Measurements from ENCODE around the gene ASAP2.
A peak's percentile ranks its signal among the peaks of the same experiment; 100 is the strongest.

ASAP2 gene

DNA sequence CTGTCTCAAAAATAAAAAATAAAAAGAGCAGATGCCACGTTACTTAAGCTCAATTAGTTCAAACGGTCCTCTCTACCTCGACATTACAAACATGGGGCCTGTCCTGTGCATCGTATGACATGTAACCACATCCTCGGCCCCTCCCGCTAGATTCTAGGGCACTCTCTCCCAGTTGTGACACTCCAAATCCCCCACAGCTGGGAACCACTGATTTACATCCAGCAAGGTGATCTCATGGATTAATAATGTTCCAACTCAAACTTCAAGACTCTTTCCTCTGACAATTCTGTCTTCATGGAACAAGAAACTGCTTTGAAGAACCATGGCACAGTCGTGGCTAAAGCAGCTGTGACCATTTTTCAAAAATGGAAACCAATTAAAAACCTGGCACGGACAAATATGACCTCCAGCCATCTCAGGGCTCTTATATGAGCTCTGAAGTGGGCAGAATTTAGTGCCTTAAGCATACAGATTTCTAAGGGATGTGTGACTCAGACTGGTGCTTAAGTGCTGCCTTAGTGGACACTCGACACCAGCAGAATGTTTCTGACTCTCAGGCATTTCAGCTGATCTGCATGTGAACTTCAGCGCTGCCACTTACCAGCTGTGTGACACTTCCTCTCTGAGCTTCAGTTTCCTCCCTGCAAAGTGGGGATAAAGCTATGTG is 31.7 kb upstream of the ASAP2 start:
- no peak overlapping the region for H3K4me3 ChIP-seq (ENCODE audit: low read length)
- TF ChIP-seq, protein P1, sequence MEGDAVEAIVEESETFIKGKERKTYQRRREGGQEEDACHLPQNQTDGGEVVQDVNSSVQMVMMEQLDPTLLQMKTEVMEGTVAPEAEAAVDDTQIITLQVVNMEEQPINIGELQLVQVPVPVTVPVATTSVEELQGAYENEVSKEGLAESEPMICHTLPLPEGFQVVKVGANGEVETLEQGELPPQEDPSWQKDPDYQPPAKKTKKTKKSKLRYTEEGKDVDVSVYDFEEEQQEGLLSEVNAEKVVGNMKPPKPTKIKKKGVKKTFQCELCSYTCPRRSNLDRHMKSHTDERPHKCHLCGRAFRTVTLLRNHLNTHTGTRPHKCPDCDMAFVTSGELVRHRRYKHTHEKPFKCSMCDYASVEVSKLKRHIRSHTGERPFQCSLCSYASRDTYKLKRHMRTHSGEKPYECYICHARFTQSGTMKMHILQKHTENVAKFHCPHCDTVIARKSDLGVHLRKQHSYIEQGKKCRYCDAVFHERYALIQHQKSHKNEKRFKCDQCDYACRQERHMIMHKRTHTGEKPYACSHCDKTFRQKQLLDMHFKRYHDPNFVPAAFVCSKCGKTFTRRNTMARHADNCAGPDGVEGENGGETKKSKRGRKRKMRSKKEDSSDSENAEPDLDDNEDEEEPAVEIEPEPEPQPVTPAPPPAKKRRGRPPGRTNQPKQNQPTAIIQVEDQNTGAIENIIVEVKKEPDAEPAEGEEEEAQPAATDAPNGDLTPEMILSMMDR (conservative IDR thresholded peaks at IDR 0.05; ENCODE audit: low read length) = no peak
- DNase-seq (ENCODE audit: low read depth) = peak; percentile 81

DNA sequence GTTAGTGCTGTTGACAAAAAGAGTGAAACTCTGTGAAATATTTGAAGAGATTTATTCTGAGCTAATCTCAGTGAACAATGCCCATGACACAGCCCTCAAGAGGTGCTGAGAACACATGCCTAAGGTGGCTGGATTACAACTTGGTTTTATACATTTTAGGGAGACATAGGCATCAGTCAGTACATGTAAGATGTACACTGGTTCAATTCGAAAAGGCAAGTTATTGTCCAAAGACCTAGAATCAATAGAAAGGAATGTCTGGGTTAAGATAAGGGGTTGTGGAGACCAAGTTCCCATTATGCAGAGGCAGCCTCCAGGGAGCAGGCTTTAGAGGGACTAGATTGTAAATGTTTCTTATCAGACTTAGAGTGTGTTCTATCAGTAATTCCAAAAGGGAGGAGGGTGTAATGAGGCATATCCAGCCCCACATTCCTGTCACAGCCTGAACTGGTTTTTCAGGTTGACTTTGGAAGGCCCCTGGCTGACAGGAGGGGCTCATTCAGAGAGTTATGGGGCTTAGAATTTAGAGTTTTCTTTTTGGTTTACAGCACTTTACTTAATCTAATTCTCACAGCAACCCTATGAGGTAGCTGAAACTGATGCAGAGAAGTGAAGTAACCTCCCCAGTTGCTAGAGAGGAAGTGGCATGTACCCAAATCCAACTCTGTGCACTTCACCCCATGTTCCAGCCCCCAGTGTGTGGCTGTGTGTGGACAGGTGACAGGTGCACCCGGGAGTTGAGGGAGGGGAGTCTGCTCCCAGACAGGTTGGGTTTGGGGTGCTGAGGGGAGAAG is 28.3 kb upstream of the ASAP2 start:
- TF ChIP-seq, protein P1 (conservative IDR thresholded peaks at IDR 0.05; ENCODE audit: low read length) = no peak
- no peak overlapping the region for H3K4me3 ChIP-seq (ENCODE audit: low read length)
- no peak for DNase-seq (ENCODE audit: low read depth)

DNA sequence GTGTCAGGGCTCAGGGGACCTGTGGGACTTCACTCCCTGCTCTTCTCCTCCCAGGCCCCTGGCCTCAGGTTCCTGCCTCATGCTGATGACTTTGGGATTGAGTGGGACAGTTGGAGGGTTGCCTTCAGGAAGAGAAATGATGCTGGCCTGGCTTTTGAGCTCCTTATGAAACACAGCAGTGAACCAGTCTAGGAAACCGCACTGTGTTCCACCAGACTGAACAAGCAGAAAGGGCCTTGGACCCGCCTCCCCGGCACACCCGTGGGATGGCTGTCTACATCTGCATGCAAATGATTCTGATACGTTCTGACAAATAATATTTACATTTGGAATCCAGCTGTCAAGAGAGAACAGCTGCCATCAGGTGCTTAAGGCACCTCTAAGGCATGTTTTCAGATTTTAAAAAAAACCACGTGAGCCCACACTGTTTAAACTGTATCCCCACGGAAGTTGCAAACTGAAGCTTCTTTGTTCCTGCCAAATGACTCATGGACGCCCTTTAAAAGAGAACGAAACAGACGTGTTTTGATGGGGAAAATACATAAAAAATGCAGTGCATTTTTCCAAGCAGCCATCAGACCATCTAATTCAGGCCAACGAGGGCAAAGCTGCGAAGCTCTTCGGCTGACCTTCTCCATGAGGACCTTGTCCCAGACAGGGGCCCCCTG is 27.6 kb upstream of the ASAP2 start:
- TF ChIP-seq, protein P1 (conservative IDR thresholded peaks at IDR 0.05; ENCODE audit: low read length) = no peak
- peak overlapping the region; percentile 20 for H3K4me3 ChIP-seq (ENCODE audit: low read length)
- peak; percentile 80 for DNase-seq (ENCODE audit: low read depth)

DNA sequence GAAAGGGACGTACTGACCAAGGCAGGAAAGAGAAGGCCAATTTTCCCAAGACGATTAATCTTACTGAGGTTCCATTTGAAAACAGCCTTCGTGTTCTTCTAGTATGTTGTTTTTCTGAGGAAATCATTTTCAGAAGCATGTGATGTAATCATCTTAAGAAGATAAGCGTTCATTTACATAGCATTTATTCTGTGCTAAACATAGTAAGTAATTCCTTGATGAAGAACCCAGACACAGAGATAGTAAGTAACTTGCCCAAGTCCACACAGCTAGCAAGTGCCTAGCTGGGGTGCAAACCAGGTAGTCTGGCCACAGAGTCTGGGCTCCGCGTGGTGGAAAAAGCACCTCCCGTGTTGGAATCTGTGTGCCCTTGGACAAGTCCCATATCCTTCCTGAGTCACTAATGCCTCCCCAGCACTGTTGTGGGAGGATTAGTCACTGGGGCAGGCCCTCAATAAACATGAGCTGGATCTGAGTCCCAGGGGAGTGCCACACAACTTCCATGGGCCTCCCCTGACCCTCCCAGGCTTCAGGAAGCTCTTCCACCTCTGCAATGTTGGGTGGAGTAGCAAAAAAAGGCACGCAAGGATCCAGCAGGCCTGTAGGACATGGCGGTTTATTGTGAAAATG is 26.9 kb upstream of the ASAP2 start:
- peak overlapping the region; percentile 20; the same call in 1 of the 2 replicates for H3K4me3 ChIP-seq (ENCODE audit: low read length)
- TF ChIP-seq, protein P1 (conservative IDR thresholded peaks at IDR 0.05; ENCODE audit: low read length) = no peak
- DNase-seq (ENCODE audit: low read depth) = peak; percentile 89

DNA sequence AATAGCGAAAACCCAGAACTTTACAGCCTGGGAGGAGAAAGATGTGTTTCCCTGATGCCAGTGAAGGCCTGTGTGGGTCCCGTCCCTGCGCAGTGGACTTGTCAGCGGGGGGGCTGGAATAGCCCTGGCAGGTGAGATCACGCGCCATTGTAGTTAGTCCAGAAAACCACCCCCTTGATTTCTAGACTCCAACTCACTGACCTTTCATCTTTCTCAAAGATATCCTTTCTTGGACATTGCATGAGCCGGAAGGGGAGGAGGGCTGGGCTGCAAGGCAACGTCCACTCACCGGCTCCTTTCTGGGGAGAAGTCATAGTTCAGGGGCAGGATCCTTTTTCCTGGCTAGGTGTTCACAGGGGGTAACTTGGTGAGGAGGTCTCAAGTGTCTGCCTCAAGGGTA is 22.3 kb upstream of the ASAP2 start:
- TF ChIP-seq, protein P1 (conservative IDR thresholded peaks at IDR 0.05; ENCODE audit: low read length) = no peak
- no peak overlapping the region for H3K4me3 ChIP-seq (ENCODE audit: low read length)
- DNase-seq (ENCODE audit: low read depth) = no peak

DNA sequence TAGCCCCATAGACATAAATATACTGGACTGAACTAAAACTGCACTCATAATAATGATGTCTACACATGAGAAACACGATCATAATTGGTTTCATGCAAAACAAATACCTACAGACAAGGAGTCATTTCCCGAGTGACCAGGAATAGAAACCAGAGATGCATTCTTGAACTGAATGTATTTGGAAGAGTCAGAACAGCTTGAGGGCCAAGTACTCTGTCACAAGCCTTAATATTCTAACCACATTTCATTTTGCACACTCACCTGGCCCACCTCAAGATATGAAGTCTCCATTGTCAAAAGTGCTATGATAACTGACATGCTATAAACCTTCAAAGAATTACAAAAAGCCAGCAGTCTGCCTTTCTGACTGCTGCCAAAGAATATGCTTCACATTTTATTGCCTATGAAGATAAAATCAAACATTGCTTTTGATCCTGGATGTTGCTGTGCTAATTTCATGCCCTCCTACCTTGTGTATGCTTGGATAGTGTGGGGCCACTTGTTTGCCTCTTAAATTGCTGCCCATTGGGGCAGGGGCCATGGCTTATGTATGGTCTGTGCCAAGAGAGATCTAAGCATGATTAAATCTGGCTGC is 18.9 kb upstream of the ASAP2 start:
- peak; percentile 57 for DNase-seq (ENCODE audit: low read depth)
- H3K4me3 ChIP-seq (ENCODE audit: low read length) = no peak overlapping the region
- TF ChIP-seq, protein P1 (conservative IDR thresholded peaks at IDR 0.05; ENCODE audit: low read length) = no peak

All from AG10803 (cell line).